PC-9 (cell line): ENCODE results near the gene NFKBIA.

ENCODE experiments used
- CTCF ChIP-seq: fragments of 200-600 bp; sonication (generic); conservative IDR thresholded peaks from 2 replicates; pipeline ENCODE4 v1.6.1; 2017; ENCODE audit warnings: mixed run types, antibody characterized with exemption, mild to moderate bottlenecking, moderate library complexity
- EZH2 ChIP-seq: fragments of 200-600 bp; sonication (generic); IDR thresholded peaks from 2 replicates; pipeline ENCODE4 v1.8.0; 2017; ENCODE audit warnings: antibody characterized with exemption, low read depth

DNA sequence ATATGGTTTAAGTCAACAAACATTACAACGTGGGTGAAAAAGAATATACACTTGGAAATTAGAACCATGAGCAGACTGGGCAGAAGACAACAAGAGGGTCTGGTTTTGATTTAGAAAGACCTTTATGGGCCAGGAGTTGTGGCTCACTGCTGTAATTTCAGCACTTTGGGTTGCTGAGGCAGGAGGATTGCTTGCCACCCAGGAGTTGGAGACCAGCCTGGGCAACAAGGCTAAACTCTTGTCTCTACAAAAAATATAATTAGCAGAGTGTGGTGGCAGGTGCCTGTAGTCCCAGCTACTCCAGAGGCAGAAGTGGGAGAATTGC, 2.7 kb upstream of the NFKBIA start:
- no peak for TF ChIP-seq CTCF
- TF ChIP-seq EZH2, result no peak
